H1 (cell line): Measurements from ENCODE around the gene EXO1. TPM values are rescaled to one million over a fixed set of nuclear protein-coding genes. Genes with fewer than 3 reads are reported as not detected.

ENCODE experiments used
- CTCF ChIA-PET: fragments of 300-600 bp; sonication (Branson Sonifier 250); formaldehyde crosslinking; loops from one replicate; lab custom pipeline; 2021; ENCODE audit not compliant: partially characterized antibody; lab: Charles Lee
- POLR2A ChIA-PET: fragments of 300-600 bp; sonication (Branson Sonifier 250); formaldehyde crosslinking; loops from one replicate; lab custom pipeline; 2021; ENCODE audit warnings: inconsistent platforms; ENCODE audit not compliant: partially characterized antibody; lab: Charles Lee
- DNase-seq, 2 experiments: peaks; one replicate each; pipeline versions ENCODE4 v3.0.0 to v3.0.0-alpha.2; 2010 to 2022; ENCODE audit warnings: low spot score in 2 of 2, low read depth in 1 of 2, mixed read lengths in 1 of 2
- FAIRE-seq: peaks from 2 replicates; lab custom pipeline; 2011; peaks lifted over from hg19 to GRCh38; lab: Jason Lieb, UNC
- H2AFZ ChIP-seq: 2 replicates; pipeline ENCODE4 v1.8.1; 2012; ENCODE audit warnings: low read length, inconsistent platforms
- H2AK5ac ChIP-seq: 2 replicates; pipeline ENCODE4 v1.6.1; 2013; ENCODE audit warnings: low read depth, low read length
- H2BK120ac ChIP-seq: replicated peaks from 2 replicates; pipeline ENCODE3; 2013; ENCODE audit warnings: low read depth, low read length, inconsistent platforms
- H2BK12ac ChIP-seq: 2 replicates; pipeline ENCODE4 v1.6.1; 2013; ENCODE audit warnings: low read depth, low read length
- H2BK15ac ChIP-seq: 2 replicates; pipeline ENCODE4 v1.6.1; 2013; ENCODE audit warnings: low read length
- H2BK20ac ChIP-seq: 2 replicates; pipeline ENCODE4 v1.6.1; 2013; ENCODE audit warnings: low read length
- H2BK5ac ChIP-seq: 2 replicates; pipeline ENCODE4 v1.6.1; 2013; ENCODE audit warnings: low read depth, low read length
- H3K14ac ChIP-seq: 2 replicates; pipeline ENCODE4 v1.6.1; 2013; ENCODE audit warnings: inconsistent platforms; ENCODE audit not compliant: insufficient read length
- H3K18ac ChIP-seq: 2 replicates; pipeline ENCODE4 v1.6.1; 2013; ENCODE audit warnings: low read length; ENCODE audit errors: extremely low read depth
- H3K23ac ChIP-seq: 2 replicates; pipeline ENCODE4 v1.6.1; 2013; ENCODE audit warnings: inconsistent platforms; ENCODE audit not compliant: insufficient read length
- H3K23me2 ChIP-seq: 2 replicates; pipeline ENCODE4 v1.6.1; 2013; ENCODE audit warnings: low read depth, low read length
- H3K27ac ChIP-seq: 2 replicates; pipeline ENCODE4 v1.6.1; 2011; ENCODE audit warnings: low read depth, low read length, inconsistent platforms
- H3K27me3 ChIP-seq, 4 experiments: replicated peaks in 1 of 4; 1 replicate in 1 of 4; 2 replicates in 3 of 4; pipeline versions ENCODE4 v1.6.1 to v1.8.1; 2011 to 2013; ENCODE audit warnings: low read length in 3 of 4, mild to moderate bottlenecking in 3 of 4, inconsistent platforms in 2 of 4, mixed read lengths in 2 of 4, moderate library complexity in 1 of 4; ENCODE audit not compliant: control insufficient read depth in 3 of 4, insufficient read depth in 3 of 4; ENCODE audit errors: extremely low read depth in 1 of 4
- H3K36me3 ChIP-seq, 4 experiments: 2 replicates each; pipeline versions ENCODE4 v1.6.1 to v1.8.1; 2011 to 2013; ENCODE audit warnings: mild to moderate bottlenecking in 4 of 4, low read length in 3 of 4, moderate library complexity in 2 of 4, control low read depth in 1 of 4, inconsistent platforms in 1 of 4; ENCODE audit not compliant: insufficient read depth in 4 of 4, control insufficient read depth in 2 of 4
- H3K4ac ChIP-seq: replicated peaks from 2 replicates; pipeline ENCODE3; 2013; ENCODE audit warnings: low read length, low read depth, mixed read lengths, inconsistent platforms; ENCODE audit not compliant: insufficient read length
- H3K4me1 ChIP-seq, 4 experiments: replicated peaks in 1 of 4; 1 replicate in 1 of 4; 2 replicates in 3 of 4; pipeline versions ENCODE4 v1.6.1 to v1.8.1; 2011 to 2013; ENCODE audit warnings: low read length in 3 of 4, inconsistent platforms in 2 of 4, mixed read lengths in 1 of 4; ENCODE audit not compliant: insufficient read depth in 4 of 4, control insufficient read depth in 3 of 4
- H3K4me2 ChIP-seq, 2 experiments: 2 replicates each; pipeline versions ENCODE4 v1.6.1 to v1.8.1; 2011 to 2013; ENCODE audit warnings: low read depth in 2 of 2, low read length in 2 of 2, control low read depth in 1 of 2, inconsistent platforms in 1 of 2, mild to moderate bottlenecking in 1 of 2; ENCODE audit not compliant: insufficient read depth in 1 of 2
- H3K4me3 ChIP-seq, 4 experiments: fragments of 200-600, 300-600 bp in 1 of 4; sonication (generic), shearing (Covaris generic), sonication (Bioruptor Twin) in 1 of 4; 2 replicates each; pipeline versions ENCODE4 v1.5.1 to v1.8.1; 2011 to 2016; ENCODE audit warnings: low read length in 4 of 4, low read depth in 3 of 4, control low read depth in 2 of 4, inconsistent platforms in 2 of 4, mild to moderate bottlenecking in 2 of 4, mixed read lengths in 1 of 4, moderate library complexity in 1 of 4; ENCODE audit not compliant: insufficient read depth in 2 of 4; ENCODE audit errors: extremely low read depth in 1 of 4
- H3K56ac ChIP-seq: replicated peaks from 2 replicates; pipeline ENCODE3; 2013; ENCODE audit warnings: low read depth, mild to moderate bottlenecking, mixed read lengths, low read length, inconsistent platforms; ENCODE audit not compliant: insufficient read length
- H3K79me1 ChIP-seq: 2 replicates; pipeline ENCODE4 v1.6.1; 2013; ENCODE audit warnings: low read depth, low read length, control low read depth
- H3K79me2 ChIP-seq, 2 experiments: 2 replicates each; pipeline versions ENCODE4 v1.6.1 to v1.8.1; 2012 to 2013; ENCODE audit warnings: low read length in 2 of 2, mild to moderate bottlenecking in 2 of 2, inconsistent platforms in 1 of 2; ENCODE audit not compliant: insufficient read depth in 2 of 2, control insufficient read depth in 1 of 2
- H3K9ac ChIP-seq, 4 experiments: replicated peaks in 1 of 4; 1 replicate in 1 of 4; 2 replicates in 3 of 4; pipeline versions ENCODE4 v1.6.1 to v1.8.1; 2011 to 2013; ENCODE audit warnings: low read depth in 3 of 4, low read length in 3 of 4, control low read depth in 2 of 4, mild to moderate bottlenecking in 2 of 4, moderate library complexity in 2 of 4, inconsistent platforms in 1 of 4; ENCODE audit errors: extremely low read depth in 1 of 4
- H3K9me3 ChIP-seq, 2 experiments: 2 replicates each; pipeline versions ENCODE4 v1.6.1 to v1.8.1; 2012 to 2013; ENCODE audit warnings: mild to moderate bottlenecking in 2 of 2, moderate library complexity in 2 of 2, control low read depth in 1 of 2, inconsistent platforms in 1 of 2, low read depth in 1 of 2, low read length in 1 of 2, mixed read lengths in 1 of 2; ENCODE audit not compliant: insufficient read depth in 2 of 2
- H4K20me1 ChIP-seq, 2 experiments: replicated peaks in 1 of 2; 2 replicates each; pipeline versions ENCODE3 to v1.8.1; 2011 to 2013; ENCODE audit warnings: inconsistent platforms in 2 of 2, low read length in 2 of 2, mild to moderate bottlenecking in 1 of 2; ENCODE audit not compliant: insufficient read depth in 2 of 2, control insufficient read depth in 1 of 2
- H4K5ac ChIP-seq: 2 replicates; pipeline ENCODE4 v1.6.1; 2013; ENCODE audit warnings: low read length, low read depth, mixed read lengths, inconsistent platforms; ENCODE audit not compliant: insufficient read length
- H4K8ac ChIP-seq: 2 replicates; pipeline ENCODE4 v1.8.0; 2013; ENCODE audit warnings: mild to moderate bottlenecking, moderate library complexity, low read length, inconsistent platforms; ENCODE audit not compliant: insufficient read depth; ENCODE audit errors: extremely low read depth
- H4K91ac ChIP-seq: replicated peaks from 2 replicates; pipeline ENCODE3; 2013; ENCODE audit warnings: low read length, mixed read lengths, inconsistent platforms; ENCODE audit not compliant: insufficient read length
- SRF ChIP-seq: IDR thresholded peaks from 2 replicates; pipeline ENCODE4 v1.6.1; 2011; ENCODE audit warnings: mild to moderate bottlenecking, low read depth, low read length, moderate library complexity
- WGBS, 2 experiments: shearing (Covaris generic) in 1 of 2; methylation state at CpG; one replicate each; pipeline versions ENCODE4 v1.1.6 to v1.1.7; 2013 to 2015; ENCODE audit warnings: low lambda C conversion rate in 2 of 2, mixed read lengths in 2 of 2, inconsistent platforms in 1 of 2, low coverage in 1 of 2, missing lambda C conversion rate in 1 of 2; ENCODE audit not compliant: insufficient replicate concordance in 2 of 2, insufficient coverage in 1 of 2, insufficient read length in 1 of 2; ENCODE audit errors: extremely low coverage in 1 of 2, missing lambda C conversion rate in 1 of 2; 5-methylcytosine and 5-hydroxymethylcytosine counted together
- polyA plus RNA-seq, 7 experiments: library from polyadenylated mRNA; depleted of rRNA in 3 of 7; stranded (reverse) in 5 of 7; unstranded in 2 of 7; fragments of >200 nt in 5 of 7; fragments of 200-250 nt in 2 of 7; gene quantifications; 1 replicate in 5 of 7; 2 replicates in 1 of 7; 4 replicates in 1 of 7; pipeline versions ENCODE4 v1.2.1 to v1.2.3, GENCODE V29; 2011 to 2013; ENCODE audit warnings: missing spikeins in 2 of 7, mixed read lengths in 2 of 7
- total RNA-seq: library from RNA; stranded (reverse); fragmentation: NEBNext Ultra II Directional; extraction: Animal tissue kit (Norgen Biotek cat#: 25700); gene quantifications from 2 replicates; pipeline ENCODE4 v1.2.1, GENCODE V29; 2021
- TF ChIP-seq, protein P1 (sequence below): IDR thresholded peaks from 2 replicates; pipeline ENCODE4 v1.6.1; 2012; ENCODE audit warnings: inconsistent platforms

Gene EXO1
- total and polyA plus RNA-seq, 2 of the 8 experiments (the other 6 are each of a cell fraction or from before 2014, with no cell fraction given): 9.2 to 43.0 TPM

GRCh38 chr1:241817331-241817792 lies 30.6 kb upstream of the EXO1 start:
- no peak overlapping the region for H3K14ac ChIP-seq
- H4K91ac ChIP-seq: no peak overlapping the region
- DNase-seq (no peak), FAIRE-seq (no peak)
- no peak overlapping the region for H3K4me2 ChIP-seq
- H3K4ac ChIP-seq: no peak overlapping the region
- H3K79me1 ChIP-seq: no peaks in the 10 kb centered on the region
- H3K79me2 ChIP-seq: no peaks in the 10 kb centered on the region
- H2AK5ac ChIP-seq: no peak overlapping the region
- no peak overlapping the region for H3K4me3 ChIP-seq
- H3K9me3 ChIP-seq: no peaks in the 10 kb centered on the region
- no peak overlapping the region for H4K8ac ChIP-seq
- POLR2A ChIA-PET: no interaction called here
- H3K27me3 ChIP-seq: no peaks in the 10 kb centered on the region
- H3K23ac ChIP-seq: no peak overlapping the region
- H2BK20ac ChIP-seq: no peak overlapping the region
- no peaks in the 10 kb centered on the region for H4K20me1 ChIP-seq
- no peak overlapping the region for H2BK12ac ChIP-seq
- H3K56ac ChIP-seq: no peak overlapping the region
- H3K18ac ChIP-seq: no peak overlapping the region
- CTCF ChIA-PET: interaction anchor here (0.6 to 1.3 kb wide), 2 partner anchors 24 to 205 kb away, joined by 3 read pairs; no protein-coding TSS in a partner anchor
- no peak overlapping the region for H2BK15ac ChIP-seq
- H2BK5ac ChIP-seq: no peak overlapping the region
- peaks cover 2% of the 10 kb centered on the region; the same call in 1 of the 2 replicates for H3K23me2 ChIP-seq
- H3K9ac ChIP-seq: no peak overlapping the region
- 90% methylated on average over 1 of the region's 1 CpG; no CpG with 5 or more reads in 1 of the 2 experiments for WGBS, 2 experiments
- no peaks in the 10 kb centered on the region for H3K36me3 ChIP-seq
- no peak overlapping the region for H2AFZ ChIP-seq
- no peaks in the 10 kb centered on the region for H3K4me1 ChIP-seq
- no peak overlapping the region for H3K27ac ChIP-seq
- H4K5ac ChIP-seq: no peak overlapping the region
- H2BK120ac ChIP-seq: no peak overlapping the region
- TF ChIP-seq SRF: no peak
- TF ChIP-seq, protein P1, sequence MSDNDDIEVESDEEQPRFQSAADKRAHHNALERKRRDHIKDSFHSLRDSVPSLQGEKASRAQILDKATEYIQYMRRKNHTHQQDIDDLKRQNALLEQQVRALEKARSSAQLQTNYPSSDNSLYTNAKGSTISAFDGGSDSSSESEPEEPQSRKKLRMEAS: no peak
